ENCODE measurements around the gene H1-8.

DNA sequence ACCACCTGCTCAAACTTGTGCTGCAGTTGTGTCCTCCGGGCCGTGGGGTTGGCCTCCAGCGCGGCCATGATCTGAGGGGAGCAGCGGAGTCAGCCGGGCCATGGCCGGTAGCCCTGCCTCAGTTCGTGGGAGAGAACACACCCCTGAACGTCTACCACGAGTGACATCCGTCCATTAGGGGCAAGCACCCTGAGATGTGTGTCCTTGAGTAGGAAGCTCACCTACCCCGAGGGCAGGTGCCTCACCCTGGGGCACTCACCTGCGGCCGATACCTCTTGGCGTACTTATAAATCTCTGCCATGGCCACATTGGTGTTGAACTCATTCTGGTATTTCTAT, 13.4 kb downstream of the H1-8 start:
- TF ChIP-seq, protein P1, sequence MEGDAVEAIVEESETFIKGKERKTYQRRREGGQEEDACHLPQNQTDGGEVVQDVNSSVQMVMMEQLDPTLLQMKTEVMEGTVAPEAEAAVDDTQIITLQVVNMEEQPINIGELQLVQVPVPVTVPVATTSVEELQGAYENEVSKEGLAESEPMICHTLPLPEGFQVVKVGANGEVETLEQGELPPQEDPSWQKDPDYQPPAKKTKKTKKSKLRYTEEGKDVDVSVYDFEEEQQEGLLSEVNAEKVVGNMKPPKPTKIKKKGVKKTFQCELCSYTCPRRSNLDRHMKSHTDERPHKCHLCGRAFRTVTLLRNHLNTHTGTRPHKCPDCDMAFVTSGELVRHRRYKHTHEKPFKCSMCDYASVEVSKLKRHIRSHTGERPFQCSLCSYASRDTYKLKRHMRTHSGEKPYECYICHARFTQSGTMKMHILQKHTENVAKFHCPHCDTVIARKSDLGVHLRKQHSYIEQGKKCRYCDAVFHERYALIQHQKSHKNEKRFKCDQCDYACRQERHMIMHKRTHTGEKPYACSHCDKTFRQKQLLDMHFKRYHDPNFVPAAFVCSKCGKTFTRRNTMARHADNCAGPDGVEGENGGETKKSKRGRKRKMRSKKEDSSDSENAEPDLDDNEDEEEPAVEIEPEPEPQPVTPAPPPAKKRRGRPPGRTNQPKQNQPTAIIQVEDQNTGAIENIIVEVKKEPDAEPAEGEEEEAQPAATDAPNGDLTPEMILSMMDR (conservative IDR thresholded peaks at IDR 0.05; ENCODE audit: low read depth, low read length): no peak
- TF ChIP-seq EZH2 (IDR thresholded peaks at IDR 0.05; ENCODE audit: low read length, unreplicated experiment): no peak

Measured in PC-3 (cell line).